Heart right ventricle (tissue), 16 donors: Measurements from ENCODE around the gene CHEK1. TPM values are rescaled to one million over a fixed set of nuclear protein-coding genes. Genes with fewer than 3 reads are reported as not detected.
"Not testable (repeated sequence)": the region's sequence is repeated elsewhere in the genome, so short reads cannot be mapped to it uniquely, and the experiment has no call there.

Source experiments
- ATAC-seq, 8 donors: fragments of 200-7000 bp; cut with Tn5 transposase; one replicate each; pipeline ENCODE4 v1.9.1; 2020; ENCODE audit warnings: mild to moderate bottlenecking in 8 of 8, moderate library complexity in 8 of 8, moderate number of reproducible peaks in 1 of 8
- DNase-seq, 2 donors: peaks; one replicate each; pipeline ENCODE4 v3.0.0-alpha.2; 2020
- H3K27ac ChIP-seq, 10 donors: fragments of 200-600 bp; sonication (generic) in 2 of 10; one replicate each; pipeline versions ENCODE4 v1.5.0 to v1.8.0; 2020 to 2022; ENCODE audit warnings: mild to moderate bottlenecking in 3 of 10
- H3K27me3 ChIP-seq, 7 donors: fragments of 200-600 bp; one replicate each; pipeline ENCODE4 v1.8.0; 2021 to 2022; ENCODE audit warnings: mild to moderate bottlenecking in 2 of 7
- H3K36me3 ChIP-seq, 9 donors: fragments of 200-600 bp; sonication (generic) in 1 of 9; one replicate each; pipeline versions ENCODE4 v1.5.0 to v1.8.0; 2020 to 2022; ENCODE audit warnings: mild to moderate bottlenecking in 2 of 9
- H3K4me1 ChIP-seq, 9 donors: fragments of 200-600 bp; sonication (generic) in 1 of 9; one replicate each; pipeline versions ENCODE4 v1.5.0 to v1.8.0; 2020 to 2022; ENCODE audit warnings: mild to moderate bottlenecking in 4 of 9
- H3K4me3 ChIP-seq, 10 donors: fragments of 200-600 bp; sonication (generic) in 2 of 10; one replicate each; pipeline versions ENCODE4 v1.5.0 to v1.8.0; 2020 to 2022; ENCODE audit warnings: mild to moderate bottlenecking in 7 of 10, moderate library complexity in 2 of 10
- H3K9me3 ChIP-seq, 11 donors: fragments of 200-600 bp in 10 of 11; sonication (generic) in 2 of 11; one replicate each; pipeline versions ENCODE4 v1.5.0 to v1.8.0; 2013 to 2022; ENCODE audit warnings: mild to moderate bottlenecking in 2 of 11, control low read depth in 1 of 11, moderate library complexity in 1 of 11
- CTCF ChIP-seq, 9 donors: fragments of 200-600 bp; sonication (generic) in 2 of 9; IDR thresholded peaks; one replicate each; pipeline versions ENCODE4 v1.5.0 to v1.8.0; 2021 to 2022; ENCODE audit warnings: antibody characterized with exemption in 9 of 9, mild to moderate bottlenecking in 5 of 9, moderate library complexity in 1 of 9
- WGBS, 2 donors: extraction: QIAGEN DNeasy Blood & Tissue Kit; methylation state at CpG; one replicate each; pipeline ENCODE4 v1.1.7; 2013; ENCODE audit warnings: inconsistent platforms in 1 of 2; 5-methylcytosine and 5-hydroxymethylcytosine counted together
- intact Hi-C, 10 donors: fragments of 100-400 bp; cut with DNase I; formaldehyde crosslinking; loops; one replicate each; pipeline versions ENCODE4 v1.11.1 to v1.14.2; 2022
- polyA plus RNA-seq, 2 donors: library from polyadenylated mRNA; stranded (reverse); fragments of 200-250 nt; gene quantifications; one replicate each; pipeline ENCODE4 v1.2.3, GENCODE V29; 2013
- total RNA-seq, 10 donors: library from RNA; stranded (reverse); fragmentation: NEBNext Ultra II Directional in 3 of 10; extraction: Animal tissue kit (Norgen Biotek cat#: 25700) in 3 of 10; gene quantifications; one replicate each; pipeline versions ENCODE4 v1.2.1 to v1.2.4, GENCODE V29; 2021 to 2023
- donor health status: Arrhythmogenic right ventricular cardiomyopathy.
- donor health status: ischemic (EF 13 %, LVEDD 7.1; RV severe dilation, severe dysfunction).
- donor health status: healthy with polysubstance abuse.
- donor health status: DM: no; HTN: yes; CAD: no.
- donor health status: DM: no; HTN: no; CAD: no.
- donor health status: ischemic (EF 25% LVEDD 6.9; RV normal size, moderate dysfunction).
- donor health status: ischemic (EF 25% LVEDD 5.7; RV mildly dilated, moderate dysfunction).
- donor health status: healthy.
- donor health status: DM: yes; HTN: yes; CAD: no.
- donor health status: Ischemic cardiomyopathy.
- donor health status: ischemic (EF 35%, LVEDD 5.7; RV mildly dilated, moderate dysfunction).
- donor health status: nonischemic (EF 11% LVEDD 7.7; RV severe dilation, severe dysfunction).
- donor health status: DM: yes; HTN: yes; CAD: no.
- donor health status: PGD.
- donor health status: ischemic (EF 29% LVEDD 5.4; RV normal size, mild dysfunction).
- donor health status: nonischemic (EF 23%, LVEDD 6.1; RV moderate dilation, normal function).

Gene CHEK1
- total and polyA plus RNA-seq, 12 donors, result 0.64 to 3.8 (median 1.2) TPM

- no peak for ATAC-seq
- H3K9me3 ChIP-seq, result peaks cover 0 to 6% (median 0%) of the 10 kb centered on the region in 11 donors
- H3K27me3 ChIP-seq, result peaks cover 0 to 4% (median 0%) of the 10 kb centered on the region in 7 donors
- no peak overlapping the region for H3K27ac ChIP-seq
- TF ChIP-seq CTCF (IDR thresholded peaks at IDR 0.05), result no peak
- H3K4me3 ChIP-seq, result no peak overlapping the region
- intact Hi-C loops, result no loop called here
- H3K4me1 ChIP-seq, result no peaks in the 10 kb centered on the region
- 66 to 70% methylated on average over 5 of the region's 5 CpGs for WGBS, 2 donors
- no peaks in the 10 kb centered on the region for H3K36me3 ChIP-seq
- no peak for DNase-seq
Measured at GRCh38 chr11:125692887-125693286, 67.9 kb downstream of the CHEK1 start.

GRCh38 chr11:125694951-125695350, 70.0 kb downstream of the CHEK1 start:
- H3K4me1 ChIP-seq, result no peaks in the 10 kb centered on the region
- H3K27ac ChIP-seq, result no peak overlapping the region
- peaks cover 0 to 8% (median 0%) of the 10 kb centered on the region in 7 donors for H3K27me3 ChIP-seq
- 81% methylated on average over 2 of the region's 2 CpGs for WGBS, 2 donors
- no peak for ATAC-seq
- peaks cover 0 to 6% (median 0%) of the 10 kb centered on the region in 11 donors for H3K9me3 ChIP-seq
- intact Hi-C loops, result no loop called here
- H3K4me3 ChIP-seq, result no peak overlapping the region
- TF ChIP-seq CTCF (IDR thresholded peaks at IDR 0.05), result no peak
- no peaks in the 10 kb centered on the region for H3K36me3 ChIP-seq
- no peak for DNase-seq

- H3K4me1 ChIP-seq, result no peaks in the 10 kb centered on the region
- H3K27ac ChIP-seq, result no peak overlapping the region
- H3K27me3 ChIP-seq, result peaks cover 0 to 11% (median 0%) of the 10 kb centered on the region in 7 donors
- ATAC-seq (no peak), DNase-seq (no peak)
- no peaks in the 10 kb centered on the region for H3K36me3 ChIP-seq
- no peak overlapping the region for H3K4me3 ChIP-seq
- intact Hi-C loops, result no loop called here
- no peak for TF ChIP-seq CTCF (IDR thresholded peaks at IDR 0.05)
- 55% methylated on average over 6 of the region's 6 CpGs for WGBS, 2 donors
- H3K9me3 ChIP-seq, result no peaks in the 10 kb centered on the region
Measured at GRCh38 chr11:125701018-125701610, 76.2 kb downstream of the CHEK1 start.

- Histone ChIP-seq H3K9me3 (peaks cover 0 to 7% (median 0%) of the 10 kb centered on the region in 11 donors), H3K27ac (no peak overlapping the region), H3K4me3 (no peak overlapping the region), H3K27me3 (peaks cover 0 to 11% (median 0%) of the 10 kb centered on the region in 7 donors), H3K4me1 (no peaks in the 10 kb centered on the region), H3K36me3 (no peaks in the 10 kb centered on the region)
- intact Hi-C loops, result no loop called here
- DNase-seq (no peak), ATAC-seq (no peak)
- WGBS, 2 donors, result 32 to 36% methylated on average over 6 of the region's 6 CpGs
- TF ChIP-seq CTCF (IDR thresholded peaks at IDR 0.05), result no peak
Measured at GRCh38 chr11:125701858-125702621, 77.1 kb downstream of the CHEK1 start.

- ATAC-seq, H3K27me3 ChIP-seq, H3K4me1 ChIP-seq, H3K36me3 ChIP-seq, H3K27ac ChIP-seq, H3K4me3 ChIP-seq, DNase-seq: not testable (repeated sequence)
- H3K9me3 ChIP-seq, result peaks cover 0 to 14% (median 0%) of the 10 kb centered on the region in 11 donors
- WGBS, 2 donors, result 92% methylated on average over 17 to 24 of the region's 24 CpGs
- intact Hi-C loops, result loop anchor here in 1 of 10 donors (5.0 kb wide), 1 partner anchor 388 kb away; no protein-coding TSS in a partner anchor
Measured at GRCh38 chr11:125704686-125705085, 79.7 kb downstream of the CHEK1 start.
